CD14-positive monocyte (primary cell): ENCODE measurements around the gene IMP3. TPM values are rescaled to one million over a fixed set of nuclear protein-coding genes. Genes with fewer than 3 reads are reported as not detected.
"Not testable (repeated sequence)": the region's sequence is repeated elsewhere in the genome, so short reads cannot be mapped to it uniquely, and the experiment has no call there.

Experiments used
- DNase-seq, 3 donors: peaks; one replicate each; pipeline ENCODE4 v3.0.0-alpha.2; 2011 to 2022
- H2AFZ ChIP-seq: 2 replicates; pipeline ENCODE4 v1.6.0; 2012; ENCODE audit warnings: mild to moderate bottlenecking, low read depth, low read length, inconsistent platforms; ENCODE audit not compliant: insufficient read depth, poor library complexity, severe bottlenecking
- H3K27ac ChIP-seq, 2 donors: 1 replicate in 1 of 2; 2 replicates in 1 of 2; pipeline ENCODE4 v1.5.1; 2012 to 2013; ENCODE audit warnings: low read length in 2 of 2, control low read depth in 1 of 2, inconsistent platforms in 1 of 2, low read depth in 1 of 2, mild to moderate bottlenecking in 1 of 2
- H3K27me3 ChIP-seq, 2 donors: one replicate each; pipeline versions ENCODE4 v1.6.0 to v1.6.1; 2011 to 2013; ENCODE audit warnings: low read length in 2 of 2; ENCODE audit not compliant: control insufficient read depth in 2 of 2, insufficient read depth in 2 of 2
- H3K36me3 ChIP-seq, 2 donors: replicated peaks in 1 of 2; 1 replicate in 1 of 2; 2 replicates in 1 of 2; pipeline versions ENCODE4 v1.5.1 to v1.6.1; 2012 to 2013; ENCODE audit warnings: low read length in 2 of 2, control low read depth in 1 of 2, inconsistent platforms in 1 of 2, mild to moderate bottlenecking in 1 of 2; ENCODE audit not compliant: insufficient read depth in 2 of 2, control insufficient read depth in 1 of 2
- H3K4me1 ChIP-seq, 2 donors: 1 replicate in 1 of 2; 2 replicates in 1 of 2; pipeline versions ENCODE4 v1.5.1 to v1.6.1; 2012 to 2013; ENCODE audit warnings: low read length in 2 of 2, control low read depth in 1 of 2, inconsistent platforms in 1 of 2, mild to moderate bottlenecking in 1 of 2, moderate library complexity in 1 of 2; ENCODE audit not compliant: insufficient read depth in 2 of 2, control insufficient read depth in 1 of 2
- H3K4me2 ChIP-seq: replicated peaks from 2 replicates; pipeline ENCODE3; 2012; ENCODE audit warnings: low read length, moderate library complexity, mild to moderate bottlenecking; ENCODE audit not compliant: poor library complexity, severe bottlenecking; ENCODE audit errors: extremely low read depth
- H3K4me3 ChIP-seq, 3 experiments: fragments of 200-600 bp in 1 of 3; sonication (generic) in 1 of 3; replicated peaks in 1 of 3; 1 replicate in 2 of 3; 2 replicates in 1 of 3; pipeline ENCODE4 v1.5.1; 2011 to 2013; ENCODE audit warnings: low read length in 3 of 3, mild to moderate bottlenecking in 3 of 3, control low read depth in 2 of 3, low read depth in 2 of 3, inconsistent platforms in 1 of 3, moderate library complexity in 1 of 3
- H3K79me2 ChIP-seq: 2 replicates; pipeline ENCODE4 v1.6.0; 2012; ENCODE audit warnings: mild to moderate bottlenecking, control low read depth, inconsistent platforms, low read length, moderate library complexity; ENCODE audit not compliant: insufficient read depth
- H3K9ac ChIP-seq: 2 replicates; pipeline ENCODE4 v1.6.0; 2017; ENCODE audit warnings: low read length, mild to moderate bottlenecking; ENCODE audit not compliant: insufficient read depth, poor library complexity, severe bottlenecking
- H3K9me3 ChIP-seq, 2 donors: replicated peaks in 1 of 2; 1 replicate in 1 of 2; 2 replicates in 1 of 2; pipeline versions ENCODE4 v1.5.1 to v1.6.1; 2012 to 2013; ENCODE audit warnings: low read length in 2 of 2, control low read depth in 1 of 2; ENCODE audit not compliant: control insufficient read depth in 1 of 2, insufficient read depth in 1 of 2
- H4K20me1 ChIP-seq: 2 replicates; pipeline ENCODE4 v1.6.0; 2012; ENCODE audit warnings: mild to moderate bottlenecking, low read length, control low read depth, moderate library complexity; ENCODE audit not compliant: insufficient read depth
- H3K27ac Mint-ChIP-seq, 7 donors: one replicate each; pipeline ENCODE4 v1.8.0; 2020; ENCODE audit warnings: mild to moderate bottlenecking in 7 of 7, mixed read lengths in 7 of 7, moderate library complexity in 6 of 7, inconsistent platforms in 2 of 7
- H3K27me3 Mint-ChIP-seq, 3 donors: one replicate each; pipeline ENCODE4 v1.8.0; 2021 to 2022; ENCODE audit warnings: low read depth in 3 of 3, mild to moderate bottlenecking in 3 of 3, mixed read lengths in 3 of 3, moderate library complexity in 3 of 3, inconsistent platforms in 1 of 3
- H3K36me3 Mint-ChIP-seq, 2 donors: one replicate each; pipeline ENCODE4 v1.8.0; 2020; ENCODE audit warnings: mixed read lengths in 2 of 2, inconsistent platforms in 1 of 2, mild to moderate bottlenecking in 1 of 2
- H3K4me1 Mint-ChIP-seq: one replicate; pipeline ENCODE4 v1.8.0; 2020; ENCODE audit warnings: mild to moderate bottlenecking, mixed read lengths
- H3K4me3 Mint-ChIP-seq, 2 donors: one replicate each; pipeline ENCODE4 v1.8.0; 2020; ENCODE audit warnings: mild to moderate bottlenecking in 2 of 2, mixed read lengths in 2 of 2, moderate library complexity in 1 of 2
- H3K9me3 Mint-ChIP-seq, 7 donors: one replicate each; pipeline ENCODE4 v1.8.0; 2020 to 2022; ENCODE audit warnings: mixed read lengths in 7 of 7, mild to moderate bottlenecking in 6 of 7, moderate library complexity in 6 of 7, inconsistent platforms in 2 of 7
- CTCF ChIP-seq: fragments of 200-600 bp; IDR thresholded peaks from one replicate; pipeline ENCODE4 v1.8.0; 2022; ENCODE audit warnings: antibody characterized with exemption, mild to moderate bottlenecking
- WGBS: methylation state at CpG from one replicate; pipeline ENCODE4 v1.1.5; 2013; ENCODE audit warnings: missing lambda C conversion rate; ENCODE audit not compliant: insufficient coverage; 5-methylcytosine and 5-hydroxymethylcytosine counted together
- intact Hi-C, 2 donors: fragments of 100-400 bp; cut with micrococcal nuclease; formaldehyde crosslinking; loops; one replicate each; pipeline versions ENCODE4 v1.15.0 to v1.15.1; 2023
- polyA plus RNA-seq, 3 donors: library from polyadenylated mRNA; depleted of rRNA in 1 of 3; unstranded in 2 of 3; stranded (reverse) in 1 of 3; fragments of 300-500 nt in 2 of 3; fragments of >200 nt in 1 of 3; fragmentation: Illumina TruSeq in 2 of 3; gene quantifications; 1 replicate in 2 of 3; 2 replicates in 1 of 3; pipeline ENCODE4 v1.2.3, GENCODE V29; 2012 to 2021

IMP3 gene
- polyA plus RNA-seq, 3 donors: 36.7 to 119 (median 99.3) TPM

DNA sequence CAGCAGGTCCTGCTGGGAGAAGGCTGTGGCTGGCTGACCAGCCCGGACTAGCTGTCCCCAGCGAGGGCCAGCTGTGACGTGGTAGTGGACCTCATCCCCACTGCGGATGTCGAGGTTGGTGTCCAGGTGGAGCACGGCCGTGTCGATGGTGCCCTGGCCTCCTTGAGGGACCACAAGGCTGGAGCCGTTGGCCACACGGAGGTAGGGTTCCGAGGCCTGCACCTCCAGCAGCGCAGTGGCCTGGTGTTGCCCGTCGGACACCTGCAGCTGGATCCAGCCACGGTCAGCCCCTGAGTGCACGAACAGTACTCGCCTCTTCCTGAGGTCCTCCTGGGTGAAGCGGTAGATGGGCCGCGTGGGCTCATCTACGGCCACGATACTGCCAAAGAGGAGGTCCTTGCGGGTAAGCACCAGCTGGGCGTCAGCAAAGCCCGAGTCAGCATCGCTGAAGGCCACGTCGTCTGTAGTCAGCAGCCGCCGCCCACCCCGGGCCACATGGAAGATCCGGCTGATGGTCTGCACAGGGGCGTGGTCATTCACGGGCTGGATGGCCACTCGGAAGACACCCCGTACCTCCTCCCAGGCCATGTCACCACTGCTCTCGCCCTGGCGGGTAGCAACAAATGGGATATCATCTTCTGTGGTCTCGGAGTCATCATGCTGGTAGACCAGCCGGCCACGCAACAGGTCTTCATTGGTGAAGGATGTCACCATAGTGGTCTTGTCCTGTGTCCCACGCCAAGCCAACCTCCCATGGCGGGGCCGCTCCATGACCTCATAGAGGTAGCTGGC lies 47.7 kb upstream of the IMP3 start:
- H3K79me2 ChIP-seq: no peaks in the 10 kb centered on the region
- H3K27me3 ChIP-seq: no peaks in the 10 kb centered on the region
- no peaks in the 10 kb centered on the region for H4K20me1 ChIP-seq
- intact Hi-C loops: loop anchor here (5.0 to 10.0 kb wide), 3 partner anchors 35 to 183 kb away; a partner anchor contains a TSS
- H3K9ac ChIP-seq: no peak overlapping the region
- Mint-ChIP-seq H3K36me3 (peaks cover 0 to 2% of the 10 kb centered on the region in 2 donors), H3K27ac (no peak overlapping the region), H3K4me1 (peaks cover 5% of the 10 kb centered on the region), H3K27me3 (peaks cover 13 to 16% (median 14%) of the 10 kb centered on the region in 3 donors), H3K9me3 (peaks cover 0 to 2% (median 0%) of the 10 kb centered on the region in 7 donors), H3K4me3 (no peak overlapping the region)
- DNase-seq: no peak
- no peak for TF ChIP-seq CTCF
- H3K36me3 ChIP-seq: no peaks in the 10 kb centered on the region
- H3K9me3 ChIP-seq: no peaks in the 10 kb centered on the region
- H3K27ac ChIP-seq: no peak overlapping the region
- no peak overlapping the region for H3K4me3 ChIP-seq
- no peak overlapping the region for H2AFZ ChIP-seq
- 93% methylated on average over 40 of the region's 44 CpGs for WGBS
- no peak overlapping the region for H3K4me2 ChIP-seq
- H3K4me1 ChIP-seq: no peaks in the 10 kb centered on the region

DNA sequence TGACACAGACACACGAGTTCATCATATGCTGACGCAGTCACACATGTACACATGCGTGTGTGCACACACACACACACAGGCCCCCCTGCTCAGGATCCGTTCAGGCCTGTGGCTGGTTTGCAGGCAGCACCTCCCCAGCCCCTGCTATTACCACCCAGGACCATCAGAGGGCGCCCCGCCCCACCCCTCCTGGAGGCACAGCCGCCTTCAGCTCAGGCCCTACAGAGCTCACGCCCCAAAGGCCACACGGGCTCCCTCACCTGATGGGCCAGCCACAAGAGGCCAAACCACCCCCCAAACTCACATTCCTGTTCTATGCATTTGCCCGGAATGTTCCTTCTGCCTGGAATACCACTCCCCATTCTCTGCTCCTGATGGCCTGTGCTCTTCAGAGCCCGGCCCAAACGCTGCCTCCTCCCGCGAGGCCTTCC lies 46.2 kb upstream of the IMP3 start:
- not testable (repeated sequence) for H2AFZ ChIP-seq, H3K4me2 ChIP-seq, H3K36me3 Mint-ChIP-seq, H4K20me1 ChIP-seq, H3K4me1 Mint-ChIP-seq, H3K4me3 ChIP-seq, H3K79me2 ChIP-seq, H3K27me3 ChIP-seq, H3K9ac ChIP-seq, H3K4me3 Mint-ChIP-seq, H3K27ac Mint-ChIP-seq, H3K9me3 Mint-ChIP-seq, H3K27ac ChIP-seq, H3K36me3 ChIP-seq, H3K4me1 ChIP-seq, H3K9me3 ChIP-seq
- intact Hi-C loops: loop anchor here (5.0 to 10.0 kb wide), 3 partner anchors 36 to 181 kb away; a partner anchor contains a TSS
- peaks cover 5 to 13% (median 11%) of the 10 kb centered on the region in 3 donors for H3K27me3 Mint-ChIP-seq
- 0% methylated on average over 4 of the region's 14 CpGs for WGBS
- TF ChIP-seq CTCF: peak; percentile 82
- DNase-seq: peak; percentile 44 to 66 (median 59)
